H1 (cell line): ENCODE measurements around the gene ESCO1. TPM values are rescaled to one million over a fixed set of nuclear protein-coding genes. Genes with fewer than 3 reads are reported as not detected.

Source experiments
- CEBPB ChIP-seq: IDR thresholded peaks from 2 replicates; pipeline ENCODE4 v1.6.1; 2012; ENCODE audit warnings: low read depth, low read length
- POLR2A ChIP-seq, 2 experiments: IDR thresholded peaks; 1 replicate in 1 of 2; 2 replicates in 1 of 2; pipeline ENCODE4 v1.6.1; 2011; ENCODE audit warnings: low read depth in 2 of 2, low read length in 2 of 2, mild to moderate bottlenecking in 2 of 2; ENCODE audit errors: control extremely low read depth in 1 of 2
- polyA plus RNA-seq, 7 experiments: library from polyadenylated mRNA; depleted of rRNA in 3 of 7; stranded (reverse) in 5 of 7; unstranded in 2 of 7; fragments of >200 nt in 5 of 7; fragments of 200-250 nt in 2 of 7; gene quantifications; 1 replicate in 5 of 7; 2 replicates in 1 of 7; 4 replicates in 1 of 7; pipeline versions ENCODE4 v1.2.1 to v1.2.3, GENCODE V29; 2011 to 2013; ENCODE audit warnings: missing spikeins in 2 of 7, mixed read lengths in 2 of 7
- total RNA-seq: library from RNA; stranded (reverse); fragmentation: NEBNext Ultra II Directional; extraction: Animal tissue kit (Norgen Biotek cat#: 25700); gene quantifications from 2 replicates; pipeline ENCODE4 v1.2.1, GENCODE V29; 2021
- TF ChIP-seq, protein P1 (sequence below): IDR thresholded peaks from 2 replicates; pipeline ENCODE4 v1.6.1; 2012; ENCODE audit warnings: inconsistent platforms

Gene ESCO1
- total and polyA plus RNA-seq, 2 of the 8 experiments (the other 6 are each of a cell fraction or from before 2014, with no cell fraction given) = 5.8 to 48.3 TPM

- TF ChIP-seq POLR2A (IDR thresholded peaks at IDR 0.05; ENCODE audit: control extremely low read depth in 1 of 2, low read depth in 2 of 2, low read length in 2 of 2) (peak in 1 of 2 experiments; percentile 69; a peak in 1 of 3 replicates), CEBPB (no peak)
- TF ChIP-seq, protein P1, sequence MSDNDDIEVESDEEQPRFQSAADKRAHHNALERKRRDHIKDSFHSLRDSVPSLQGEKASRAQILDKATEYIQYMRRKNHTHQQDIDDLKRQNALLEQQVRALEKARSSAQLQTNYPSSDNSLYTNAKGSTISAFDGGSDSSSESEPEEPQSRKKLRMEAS = peak; percentile 59; the same call in 1 of the 2 replicates
- TF ChIP-seq, all 59 proteins: peak for 5
Observed at GRCh38 chr18:21599585-21600525, 649 bp downstream of the ESCO1 start (continued).
